GM23248 (cell line): ENCODE measurements around the gene MTCP1.

Experiments used
- EZH2 ChIP-seq: fragments of 200-600 bp; sonication (generic); IDR thresholded peaks from 2 replicates; pipeline ENCODE4 v1.6.1; 2018; ENCODE audit warnings: antibody characterized with exemption, mild to moderate bottlenecking; ENCODE audit not compliant: insufficient read depth, poor library complexity, severe bottlenecking
- EZH2phosphoT487 ChIP-seq: fragments of 200-600 bp; sonication (generic); IDR thresholded peaks from 2 replicates; pipeline ENCODE4 v1.6.1; 2018; ENCODE audit warnings: antibody characterized with exemption, moderate library complexity, mild to moderate bottlenecking, low read depth; ENCODE audit not compliant: insufficient read depth

GRCh38 chrX:155027509-155028066, 43.3 kb downstream of the MTCP1 start:
- no peak for TF ChIP-seq EZH2
- no peak for TF ChIP-seq EZH2phosphoT487
